HCT116 (cell line): ENCODE data around the gene HSPA12B. TPM values are rescaled to one million over a fixed set of nuclear protein-coding genes. Genes with fewer than 3 reads are reported as not detected.

Experiments
- ATAC-seq: fragments of 200-7000 bp; cut with Tn5 transposase; 2 replicates; pipeline ENCODE4 v1.9.1; 2020; ENCODE audit warnings: mild to moderate bottlenecking, moderate library complexity
- BruUV-seq: library from RNA; stranded (reverse); fragments of 400-500 nt; replicated peaks from 2 replicates; lab custom pipeline; 2021; lab: Mats Ljungman, UMichigan
- CTCF ChIA-PET: fragments of 300-600 bp; sonication (Branson Sonifier 250); formaldehyde crosslinking; loops from one replicate; lab custom pipeline; 2021; ENCODE audit warnings: antibody characterized with exemption; lab: Charles Lee
- POLR2A ChIA-PET: fragments of 300-600, 350-600 bp; sonication (Branson Sonifier 250); formaldehyde crosslinking; loops from one replicate; lab custom pipeline; 2021; ENCODE audit warnings: antibody characterized with exemption; lab: Charles Lee
- RAD21 ChIA-PET, 2 experiments: fragments of 300-600 bp; sonication (Branson Sonifier 250); formaldehyde crosslinking; loops; one replicate each; lab custom pipeline; 2023; ENCODE audit warnings: low total read pairs in 2 of 2; ENCODE audit not compliant: uncharacterized antibody in 2 of 2, unreplicated experiment in 2 of 2, low non-redundant PET in 1 of 2; lab: Charles Lee
- DNase-seq: peaks from one replicate; pipeline ENCODE4 v3.0.0-alpha.2; 2010; ENCODE audit warnings: low read depth, low spot score
- H2AFZ ChIP-seq: fragments of 200-600 bp; shearing (Covaris generic), sonication (generic); 2 replicates; pipeline ENCODE4 v1.6.1; 2017; ENCODE audit warnings: low read depth, mixed run types, mixed read lengths, antibody characterized with exemption, low read length; ENCODE audit not compliant: poor library complexity, severe bottlenecking
- H3K27ac ChIP-seq: 2 replicates; pipeline ENCODE4 v1.5.1; 2012; ENCODE audit warnings: low read depth, low read length
- H3K27me3 ChIP-seq: fragments of 200-600 bp; sonication (generic); 2 replicates; pipeline ENCODE4 v1.6.1; 2016; ENCODE audit warnings: mixed run types, low read length, mixed read lengths; ENCODE audit not compliant: insufficient read depth
- H3K36me3 ChIP-seq, 2 experiments: fragments of 200-500 bp in 1 of 2; fragments of 200-600 bp in 1 of 2; sonication (Bioruptor generic) in 1 of 2; sonication (generic) in 1 of 2; 2 replicates each; pipeline versions ENCODE4 v1.5.1 to v1.6.1; 2014 to 2016; ENCODE audit warnings: low read length in 2 of 2, inconsistent platforms in 1 of 2, mixed read lengths in 1 of 2, mixed run types in 1 of 2; ENCODE audit not compliant: insufficient read depth in 2 of 2, control insufficient read depth in 1 of 2
- H3K4me1 ChIP-seq, 2 experiments: fragments of 200-600 bp in 1 of 2; sonication (generic) in 1 of 2; 2 replicates each; pipeline versions ENCODE4 v1.5.1 to v1.6.1; 2012 to 2017; ENCODE audit warnings: low read length in 2 of 2, inconsistent platforms in 1 of 2, mild to moderate bottlenecking in 1 of 2, mixed read lengths in 1 of 2, mixed run types in 1 of 2, moderate library complexity in 1 of 2; ENCODE audit not compliant: insufficient read depth in 2 of 2, control insufficient read depth in 1 of 2
- H3K4me2 ChIP-seq: fragments of 200-600 bp; sonication (generic); 2 replicates; pipeline ENCODE4 v1.6.1; 2017; ENCODE audit warnings: mixed run types, low read length, mixed read lengths
- H3K4me3 ChIP-seq, 2 experiments: fragments of 200-600 bp in 1 of 2; sonication (generic) in 1 of 2; replicated peaks in 1 of 2; 2 replicates each; pipeline ENCODE4 v1.5.1; 2011 to 2016; ENCODE audit warnings: low read length in 2 of 2, control low read depth in 1 of 2, low read depth in 1 of 2, mild to moderate bottlenecking in 1 of 2, mixed read lengths in 1 of 2, mixed run types in 1 of 2
- H3K79me2 ChIP-seq: fragments of 200-600 bp; sonication (generic); 2 replicates; pipeline ENCODE4 v1.6.1; 2017; ENCODE audit warnings: mild to moderate bottlenecking, mixed run types, low read length, moderate library complexity, mixed read lengths; ENCODE audit not compliant: insufficient read depth
- H3K9ac ChIP-seq: fragments of 200-600 bp; sonication (generic); 2 replicates; pipeline ENCODE4 v1.6.1; 2016; ENCODE audit warnings: low read length, mixed read lengths
- H3K9me2 ChIP-seq: fragments of 200-600 bp; sonication (generic), shearing (Covaris generic); 2 replicates; pipeline ENCODE4 v1.6.1; 2017; ENCODE audit warnings: mixed run types, mild to moderate bottlenecking, moderate library complexity; ENCODE audit not compliant: insufficient read depth
- H3K9me3 ChIP-seq, 2 experiments: fragments of 200-500 bp in 1 of 2; fragments of 200-600 bp in 1 of 2; sonication (Bioruptor generic) in 1 of 2; sonication (generic) in 1 of 2; 2 replicates each; pipeline ENCODE4 v1.6.1; 2014 to 2017; ENCODE audit warnings: low read length in 2 of 2, mixed read lengths in 2 of 2, inconsistent platforms in 1 of 2, low read depth in 1 of 2, mild to moderate bottlenecking in 1 of 2, mixed run types in 1 of 2, moderate library complexity in 1 of 2; ENCODE audit not compliant: control insufficient read depth in 1 of 2, insufficient read depth in 1 of 2
- H4K20me1 ChIP-seq: fragments of 200-600 bp; sonication (generic), shearing (Covaris generic); 2 replicates; pipeline ENCODE4 v1.6.1; 2017; ENCODE audit warnings: mixed run types, mild to moderate bottlenecking, moderate library complexity; ENCODE audit not compliant: insufficient read depth
- CEBPB ChIP-seq: IDR thresholded peaks from 2 replicates; pipeline ENCODE4 v1.6.1; 2012; ENCODE audit warnings: low read depth
- EZH2 ChIP-seq: fragments of 200-600 bp; sonication (generic); IDR thresholded peaks from 2 replicates; pipeline ENCODE4 v1.6.1; 2017; ENCODE audit warnings: antibody characterized with exemption, mixed run types
- EZH2phosphoT487 ChIP-seq: fragments of 200-600 bp; IDR thresholded peaks from 2 replicates; pipeline ENCODE4 v1.6.1; 2018; ENCODE audit warnings: antibody characterized with exemption, borderline replicate concordance
- FOSL1 ChIP-seq: IDR thresholded peaks from 2 replicates; pipeline ENCODE4 v1.6.1; 2012; ENCODE audit warnings: low read depth
- POLR2A ChIP-seq: IDR thresholded peaks from 2 replicates; pipeline ENCODE4 v1.7.0; 2011; ENCODE audit warnings: borderline replicate concordance; ENCODE audit not compliant: insufficient read depth, insufficient read length; ENCODE audit errors: extremely low read depth
- POLR2AphosphoS5 ChIP-seq: IDR thresholded peaks from 2 replicates; pipeline ENCODE4 v1.6.1; 2011; ENCODE audit warnings: mild to moderate bottlenecking, low read depth, low read length, moderate library complexity
- RAD21 ChIP-seq: IDR thresholded peaks from 2 replicates; pipeline ENCODE4 v1.6.1; 2012; ENCODE audit warnings: low read depth, mild to moderate bottlenecking
- SIN3A ChIP-seq: IDR thresholded peaks from 2 replicates; pipeline ENCODE4 v1.6.1; 2012; ENCODE audit warnings: low read depth
- SP1 ChIP-seq: IDR thresholded peaks from 2 replicates; pipeline ENCODE4 v1.6.1; 2012; ENCODE audit warnings: low read depth
- ZFX ChIP-seq: fragments of 450-650 bp; IDR thresholded peaks from 2 replicates; pipeline ENCODE4 v1.6.1; 2017
- ZNF274 ChIP-seq: fragments of 200-500 bp; sonication (Bioruptor generic); IDR thresholded peaks from 2 replicates; pipeline ENCODE4 v1.6.1; 2014; ENCODE audit warnings: mild to moderate bottlenecking, low read depth, low read length, inconsistent platforms
- intact Hi-C: fragments of 100-400 bp; cut with micrococcal nuclease; formaldehyde crosslinking; loops from 2 replicates; pipeline ENCODE4 v1.10.0; 2022
- total RNA-seq: library from RNA; stranded (reverse); gene quantifications from one replicate; pipeline ENCODE4 v1.2.1, GENCODE V29; 2021; ENCODE audit not compliant: unreplicated experiment
- TF ChIP-seq, protein P1 (sequence below): IDR thresholded peaks from 2 replicates; pipeline ENCODE4 v1.6.1; 2012
- TF ChIP-seq, protein P2 (sequence below): IDR thresholded peaks from 2 replicates; pipeline ENCODE4 v1.6.1; 2011; ENCODE audit warnings: mild to moderate bottlenecking, low read length, moderate library complexity; ENCODE audit not compliant: insufficient replicate concordance; ENCODE audit errors: extremely low read depth
- TF ChIP-seq, protein P3 (sequence below): IDR thresholded peaks from 2 replicates; pipeline ENCODE4 v1.6.1; 2012; ENCODE audit warnings: low read depth
- TF ChIP-seq, protein P4 (sequence below), 3 experiments: fragments of 200-600 bp in 1 of 3; sonication (generic) in 1 of 3; IDR thresholded peaks in 2 of 3; conservative IDR thresholded peaks in 1 of 3; 2 replicates each; pipeline ENCODE4 v1.5.1; 2012 to 2017; ENCODE audit warnings: low read depth in 2 of 3, low read length in 2 of 3, antibody characterized with exemption in 1 of 3, borderline replicate concordance in 1 of 3, control low read depth in 1 of 3, mild to moderate bottlenecking in 1 of 3, mixed read lengths in 1 of 3, mixed run types in 1 of 3, moderate library complexity in 1 of 3; ENCODE audit not compliant: insufficient read depth in 1 of 3
- TF ChIP-seq, protein P5 (sequence below): IDR thresholded peaks from 2 replicates; pipeline ENCODE4 v1.6.1; 2012

HSPA12B gene
- total RNA-seq, 1 experiment from 2014 or later = not detected

DNA sequence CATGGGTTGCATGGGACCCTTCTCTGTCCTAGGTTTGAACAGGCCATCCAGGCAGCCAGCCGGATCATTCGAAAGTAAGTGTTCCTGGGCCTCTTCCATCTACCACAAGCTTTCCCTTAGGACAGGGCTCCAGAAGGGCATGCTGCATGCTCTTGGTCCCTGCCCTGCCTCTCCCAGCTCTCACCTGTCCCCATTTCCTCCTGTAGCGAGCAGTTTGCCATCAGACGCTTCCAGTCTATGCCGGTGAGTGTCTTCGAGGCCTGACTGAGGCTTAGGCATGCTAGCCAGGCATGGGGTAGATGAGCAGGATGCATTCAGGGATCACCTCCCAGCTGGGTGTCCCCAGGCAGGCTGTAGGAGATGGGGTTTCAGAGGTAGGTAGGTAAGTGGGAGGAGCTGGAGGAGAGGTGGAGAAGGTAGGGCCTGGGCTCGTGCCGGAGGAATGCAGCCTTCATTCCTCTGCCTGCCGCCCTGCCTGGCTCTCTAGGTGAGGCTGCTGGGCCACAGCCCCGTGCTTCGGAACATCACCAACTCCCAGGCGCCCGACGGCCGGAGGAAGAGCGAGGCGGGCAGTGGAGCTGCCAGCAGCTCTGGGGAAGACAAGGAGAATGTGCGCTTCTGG lies 67.9 kb downstream of the HSPA12B start (continued):
- TF ChIP-seq, protein P1, sequence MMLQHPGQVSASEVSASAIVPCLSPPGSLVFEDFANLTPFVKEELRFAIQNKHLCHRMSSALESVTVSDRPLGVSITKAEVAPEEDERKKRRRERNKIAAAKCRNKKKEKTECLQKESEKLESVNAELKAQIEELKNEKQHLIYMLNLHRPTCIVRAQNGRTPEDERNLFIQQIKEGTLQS = no peak
- no peak for TF ChIP-seq ZFX
- TF ChIP-seq, protein P2, sequence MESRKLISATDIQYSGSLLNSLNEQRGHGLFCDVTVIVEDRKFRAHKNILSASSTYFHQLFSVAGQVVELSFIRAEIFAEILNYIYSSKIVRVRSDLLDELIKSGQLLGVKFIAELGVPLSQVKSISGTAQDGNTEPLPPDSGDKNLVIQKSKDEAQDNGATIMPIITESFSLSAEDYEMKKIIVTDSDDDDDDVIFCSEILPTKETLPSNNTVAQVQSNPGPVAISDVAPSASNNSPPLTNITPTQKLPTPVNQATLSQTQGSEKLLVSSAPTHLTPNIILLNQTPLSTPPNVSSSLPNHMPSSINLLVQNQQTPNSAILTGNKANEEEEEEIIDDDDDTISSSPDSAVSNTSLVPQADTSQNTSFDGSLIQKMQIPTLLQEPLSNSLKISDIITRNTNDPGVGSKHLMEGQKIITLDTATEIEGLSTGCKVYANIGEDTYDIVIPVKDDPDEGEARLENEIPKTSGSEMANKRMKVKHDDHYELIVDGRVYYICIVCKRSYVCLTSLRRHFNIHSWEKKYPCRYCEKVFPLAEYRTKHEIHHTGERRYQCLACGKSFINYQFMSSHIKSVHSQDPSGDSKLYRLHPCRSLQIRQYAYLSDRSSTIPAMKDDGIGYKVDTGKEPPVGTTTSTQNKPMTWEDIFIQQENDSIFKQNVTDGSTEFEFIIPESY = no peak
- no peak for TF ChIP-seq POLR2AphosphoS5
- no peak for TF ChIP-seq SIN3A

DNA sequence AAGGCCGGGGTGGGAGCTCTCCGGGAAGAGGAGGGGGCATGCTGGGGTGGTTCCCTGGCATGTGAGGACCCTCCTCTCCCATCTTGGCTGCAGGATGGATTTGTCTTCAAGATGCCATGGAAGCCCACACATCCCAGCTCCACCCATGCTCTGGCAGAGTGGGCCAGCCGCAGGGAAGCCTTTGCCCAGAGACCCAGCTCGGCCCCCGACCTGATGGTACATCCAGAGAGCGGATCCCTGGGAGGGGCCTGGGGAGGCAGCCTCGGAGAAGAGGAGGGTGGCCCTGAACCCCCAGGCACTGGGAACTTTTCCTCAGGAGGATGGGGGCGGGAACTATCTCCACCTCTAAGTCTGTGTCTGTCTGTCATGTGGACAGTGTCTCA lies 68.4 kb downstream of the HSPA12B start:
- Histone ChIP-seq H3K9me2 (no peaks in the 10 kb centered on the region), H3K9me3 (no peaks in the 10 kb centered on the region), H3K4me2 (no peak overlapping the region), H3K36me3 (peaks cover 34 to 69% of the 10 kb centered on the region in 2 experiments), H3K4me3 (no peak overlapping the region), H3K4me1 (peaks cover 37 to 71% of the 10 kb centered on the region in 2 experiments), H2AFZ (no peak overlapping the region), H4K20me1 (no peaks in the 10 kb centered on the region), H3K27me3 (no peaks in the 10 kb centered on the region), H3K9ac (0 out of 2 replicates have a peak overlapping the region, but pooled peaks have one; percentile 95), H3K79me2 (peaks cover 67% of the 10 kb centered on the region), H3K27ac (peak overlapping the region; percentile 41; the same call in 1 of the 2 replicates)
- ATAC-seq (no peak), DNase-seq (no peak)
- ChIA-PET POLR2A (interaction anchor here (2.7 kb wide), 1 partner anchor 13 kb away, joined by 13 read pairs; no protein-coding TSS in a partner anchor), RAD21 (no interaction called here), CTCF (interaction anchor here (1.2 kb wide), 1 partner anchor 17 kb away, joined by 5 read pairs; no protein-coding TSS in a partner anchor)
- no TSS peak for BruUV-seq
- intact Hi-C loops = no loop called here
- no peak for TF ChIP-seq EZH2
- TF ChIP-seq, protein P3, sequence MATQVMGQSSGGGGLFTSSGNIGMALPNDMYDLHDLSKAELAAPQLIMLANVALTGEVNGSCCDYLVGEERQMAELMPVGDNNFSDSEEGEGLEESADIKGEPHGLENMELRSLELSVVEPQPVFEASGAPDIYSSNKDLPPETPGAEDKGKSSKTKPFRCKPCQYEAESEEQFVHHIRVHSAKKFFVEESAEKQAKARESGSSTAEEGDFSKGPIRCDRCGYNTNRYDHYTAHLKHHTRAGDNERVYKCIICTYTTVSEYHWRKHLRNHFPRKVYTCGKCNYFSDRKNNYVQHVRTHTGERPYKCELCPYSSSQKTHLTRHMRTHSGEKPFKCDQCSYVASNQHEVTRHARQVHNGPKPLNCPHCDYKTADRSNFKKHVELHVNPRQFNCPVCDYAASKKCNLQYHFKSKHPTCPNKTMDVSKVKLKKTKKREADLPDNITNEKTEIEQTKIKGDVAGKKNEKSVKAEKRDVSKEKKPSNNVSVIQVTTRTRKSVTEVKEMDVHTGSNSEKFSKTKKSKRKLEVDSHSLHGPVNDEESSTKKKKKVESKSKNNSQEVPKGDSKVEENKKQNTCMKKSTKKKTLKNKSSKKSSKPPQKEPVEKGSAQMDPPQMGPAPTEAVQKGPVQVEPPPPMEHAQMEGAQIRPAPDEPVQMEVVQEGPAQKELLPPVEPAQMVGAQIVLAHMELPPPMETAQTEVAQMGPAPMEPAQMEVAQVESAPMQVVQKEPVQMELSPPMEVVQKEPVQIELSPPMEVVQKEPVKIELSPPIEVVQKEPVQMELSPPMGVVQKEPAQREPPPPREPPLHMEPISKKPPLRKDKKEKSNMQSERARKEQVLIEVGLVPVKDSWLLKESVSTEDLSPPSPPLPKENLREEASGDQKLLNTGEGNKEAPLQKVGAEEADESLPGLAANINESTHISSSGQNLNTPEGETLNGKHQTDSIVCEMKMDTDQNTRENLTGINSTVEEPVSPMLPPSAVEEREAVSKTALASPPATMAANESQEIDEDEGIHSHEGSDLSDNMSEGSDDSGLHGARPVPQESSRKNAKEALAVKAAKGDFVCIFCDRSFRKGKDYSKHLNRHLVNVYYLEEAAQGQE = no peak
- TF ChIP-seq CEBPB = no peak
- TF ChIP-seq, protein P1 = no peak
- TF ChIP-seq, protein P4, sequence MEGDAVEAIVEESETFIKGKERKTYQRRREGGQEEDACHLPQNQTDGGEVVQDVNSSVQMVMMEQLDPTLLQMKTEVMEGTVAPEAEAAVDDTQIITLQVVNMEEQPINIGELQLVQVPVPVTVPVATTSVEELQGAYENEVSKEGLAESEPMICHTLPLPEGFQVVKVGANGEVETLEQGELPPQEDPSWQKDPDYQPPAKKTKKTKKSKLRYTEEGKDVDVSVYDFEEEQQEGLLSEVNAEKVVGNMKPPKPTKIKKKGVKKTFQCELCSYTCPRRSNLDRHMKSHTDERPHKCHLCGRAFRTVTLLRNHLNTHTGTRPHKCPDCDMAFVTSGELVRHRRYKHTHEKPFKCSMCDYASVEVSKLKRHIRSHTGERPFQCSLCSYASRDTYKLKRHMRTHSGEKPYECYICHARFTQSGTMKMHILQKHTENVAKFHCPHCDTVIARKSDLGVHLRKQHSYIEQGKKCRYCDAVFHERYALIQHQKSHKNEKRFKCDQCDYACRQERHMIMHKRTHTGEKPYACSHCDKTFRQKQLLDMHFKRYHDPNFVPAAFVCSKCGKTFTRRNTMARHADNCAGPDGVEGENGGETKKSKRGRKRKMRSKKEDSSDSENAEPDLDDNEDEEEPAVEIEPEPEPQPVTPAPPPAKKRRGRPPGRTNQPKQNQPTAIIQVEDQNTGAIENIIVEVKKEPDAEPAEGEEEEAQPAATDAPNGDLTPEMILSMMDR (IDR thresholded peaks at IDR 0.05 in 2 of 3, conservative IDR thresholded peaks at IDR 0.05 in 1 of 3; ENCODE audit: borderline replicate concordance in 1 of 3, insufficient read depth in 1 of 3, low read depth in 2 of 3, low read length in 2 of 3) = no peak
- no peak for TF ChIP-seq SIN3A
- TF ChIP-seq, protein P5, sequence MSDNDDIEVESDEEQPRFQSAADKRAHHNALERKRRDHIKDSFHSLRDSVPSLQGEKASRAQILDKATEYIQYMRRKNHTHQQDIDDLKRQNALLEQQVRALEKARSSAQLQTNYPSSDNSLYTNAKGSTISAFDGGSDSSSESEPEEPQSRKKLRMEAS = no peak
- TF ChIP-seq ZNF274 = no peak
- TF ChIP-seq RAD21 = no peak
- TF ChIP-seq EZH2phosphoT487 = no peak
- TF ChIP-seq FOSL1 = no peak
- TF ChIP-seq POLR2A = no peak
- TF ChIP-seq SP1 = no peak
